Measurements from ENCODE around the gene TRIM43B. TPM values are rescaled to one million over a fixed set of nuclear protein-coding genes. Genes with fewer than 3 reads are reported as not detected.

TRIM43B gene
- total RNA-seq, 4 donors from 2014 or later = not detected

Small RNAs within 50 kb of the gene (small RNA-seq; reads per million reads assigned to genes)
- gene AC009237.11 (not detected), gene AC133104.2 (not detected)

Other genes starting within 250 kb of the TRIM43B start
- gene PROM2, start 210.3 kb downstream of the TRIM43B start, total RNA-seq = 10 to 100 TPM; 16.7 to 24.3 (median 22.0) TPM
- 10 to 100 TPM; 37.1 to 66.5 (median 51.1) TPM for gene KCNIP3, start 187.4 kb downstream of the TRIM43B start, total RNA-seq
- gene FAHD2A, start 82.0 kb downstream of the TRIM43B start, total RNA-seq = 10 to 100 TPM; 39.2 to 90.2 (median 59.3) TPM
- not detected for gene TRIM43, start 107.2 kb upstream of the TRIM43B start, total RNA-seq